ENCODE measurements around the gene ELFN2.

DNA sequence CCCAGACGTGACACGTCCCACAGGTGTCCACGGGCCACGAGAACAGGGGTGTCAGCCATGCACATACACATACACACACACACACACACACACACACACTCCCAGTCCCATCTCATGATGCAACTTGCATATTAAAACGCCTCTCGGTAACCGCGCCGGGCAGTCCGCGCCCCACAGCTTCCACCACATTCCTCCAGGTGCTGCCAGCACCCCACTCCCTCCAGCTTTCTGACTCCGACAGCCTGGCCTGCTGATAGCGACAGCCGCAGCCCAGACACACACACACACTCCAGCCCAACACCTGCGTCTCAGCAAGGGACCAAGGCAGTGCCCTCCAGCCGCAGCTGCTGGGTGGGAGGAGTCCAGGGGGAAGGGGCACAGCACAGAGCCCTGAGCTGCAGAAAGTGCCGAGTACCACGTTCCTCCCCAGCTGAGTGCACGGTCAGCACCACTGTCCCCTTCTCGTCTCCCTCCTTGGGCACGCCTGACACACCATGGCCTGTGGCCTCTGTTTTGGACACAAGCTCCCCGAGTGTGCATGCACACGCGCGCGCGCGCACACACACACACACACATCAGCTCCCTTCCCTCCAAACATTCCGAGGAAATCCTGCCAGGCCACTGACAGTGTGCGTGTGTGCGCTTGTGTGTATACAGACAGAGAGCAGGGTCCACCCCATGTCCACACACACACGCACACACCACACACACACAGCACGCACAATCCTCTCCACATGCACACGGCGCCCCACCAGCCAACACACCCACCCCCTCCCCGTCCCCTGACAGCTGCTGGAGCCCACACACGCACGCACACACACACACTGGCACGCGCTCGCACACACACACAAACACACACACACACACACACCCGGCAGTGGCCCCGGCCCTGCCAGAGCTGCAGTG lies 1.2 kb downstream of the ELFN2 start:
- TF ChIP-seq, protein P1, sequence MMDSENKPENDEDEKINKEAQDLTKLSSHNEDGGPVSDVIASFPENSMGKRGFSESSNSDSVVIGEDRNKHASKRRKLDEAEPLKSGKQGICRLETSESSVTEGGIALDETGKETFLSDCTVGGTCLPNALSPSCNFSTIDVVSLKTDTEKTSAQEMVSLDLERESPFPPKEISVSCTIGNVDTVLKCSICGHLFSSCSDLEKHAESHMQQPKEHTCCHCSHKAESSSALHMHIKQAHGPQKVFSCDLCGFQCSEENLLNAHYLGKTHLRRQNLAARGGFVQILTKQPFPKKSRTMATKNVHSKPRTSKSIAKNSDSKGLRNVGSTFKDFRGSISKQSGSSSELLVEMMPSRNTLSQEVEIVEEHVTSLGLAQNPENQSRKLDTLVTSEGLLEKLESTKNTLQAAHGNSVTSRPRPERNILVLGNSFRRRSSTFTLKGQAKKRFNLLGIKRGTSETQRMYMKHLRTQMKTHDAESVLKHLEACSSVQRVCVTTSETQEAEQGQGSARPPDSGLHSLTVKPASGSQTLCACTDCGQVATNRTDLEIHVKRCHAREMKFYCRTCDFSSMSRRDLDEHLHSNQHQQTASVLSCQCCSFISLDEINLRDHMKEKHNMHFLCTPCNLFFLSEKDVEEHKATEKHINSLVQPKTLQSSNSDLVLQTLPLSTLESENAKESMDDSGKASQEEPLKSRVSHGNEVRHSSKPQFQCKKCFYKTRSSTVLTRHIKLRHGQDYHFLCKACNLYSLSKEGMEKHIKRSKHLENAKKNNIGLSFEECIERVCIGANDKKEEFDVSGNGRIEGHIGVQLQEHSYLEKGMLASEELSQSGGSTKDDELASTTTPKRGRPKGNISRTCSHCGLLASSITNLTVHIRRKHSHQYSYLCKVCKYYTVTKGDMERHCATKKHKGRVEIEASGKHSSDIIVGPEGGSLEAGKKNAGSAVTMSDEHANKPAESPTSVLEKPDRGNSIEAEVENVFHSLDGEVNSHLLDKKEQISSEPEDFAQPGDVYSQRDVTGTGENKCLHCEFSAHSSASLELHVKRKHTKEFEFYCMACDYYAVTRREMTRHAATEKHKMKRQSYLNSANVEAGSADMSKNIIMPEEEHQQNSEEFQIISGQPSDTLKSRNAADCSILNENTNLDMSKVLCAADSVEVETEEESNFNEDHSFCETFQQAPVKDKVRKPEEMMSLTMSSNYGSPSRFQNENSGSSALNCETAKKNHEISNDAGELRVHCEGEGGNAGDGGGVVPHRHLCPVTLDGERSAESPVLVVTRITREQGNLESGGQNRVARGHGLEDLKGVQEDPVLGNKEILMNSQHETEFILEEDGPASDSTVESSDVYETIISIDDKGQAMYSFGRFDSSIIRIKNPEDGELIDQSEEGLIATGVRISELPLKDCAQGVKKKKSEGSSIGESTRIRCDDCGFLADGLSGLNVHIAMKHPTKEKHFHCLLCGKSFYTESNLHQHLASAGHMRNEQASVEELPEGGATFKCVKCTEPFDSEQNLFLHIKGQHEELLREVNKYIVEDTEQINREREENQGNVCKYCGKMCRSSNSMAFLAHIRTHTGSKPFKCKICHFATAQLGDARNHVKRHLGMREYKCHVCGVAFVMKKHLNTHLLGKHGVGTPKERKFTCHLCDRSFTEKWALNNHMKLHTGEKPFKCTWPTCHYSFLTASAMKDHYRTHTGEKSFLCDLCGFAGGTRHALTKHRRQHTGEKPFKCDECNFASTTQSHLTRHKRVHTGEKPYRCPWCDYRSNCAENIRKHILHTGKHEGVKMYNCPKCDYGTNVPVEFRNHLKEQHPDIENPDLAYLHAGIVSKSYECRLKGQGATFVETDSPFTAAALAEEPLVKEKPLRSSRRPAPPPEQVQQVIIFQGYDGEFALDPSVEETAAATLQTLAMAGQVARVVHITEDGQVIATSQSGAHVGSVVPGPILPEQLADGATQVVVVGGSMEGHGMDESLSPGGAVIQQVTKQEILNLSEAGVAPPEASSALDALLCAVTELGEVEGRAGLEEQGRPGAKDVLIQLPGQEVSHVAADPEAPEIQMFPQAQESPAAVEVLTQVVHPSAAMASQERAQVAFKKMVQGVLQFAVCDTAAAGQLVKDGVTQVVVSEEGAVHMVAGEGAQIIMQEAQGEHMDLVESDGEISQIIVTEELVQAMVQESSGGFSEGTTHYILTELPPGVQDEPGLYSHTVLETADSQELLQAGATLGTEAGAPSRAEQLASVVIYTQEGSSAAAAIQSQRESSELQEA (CRISPR knock-in tag; IDR thresholded peaks at IDR 0.05; ENCODE audit: not compliant biosample characterization): no peak
- TF ChIP-seq, protein P2, sequence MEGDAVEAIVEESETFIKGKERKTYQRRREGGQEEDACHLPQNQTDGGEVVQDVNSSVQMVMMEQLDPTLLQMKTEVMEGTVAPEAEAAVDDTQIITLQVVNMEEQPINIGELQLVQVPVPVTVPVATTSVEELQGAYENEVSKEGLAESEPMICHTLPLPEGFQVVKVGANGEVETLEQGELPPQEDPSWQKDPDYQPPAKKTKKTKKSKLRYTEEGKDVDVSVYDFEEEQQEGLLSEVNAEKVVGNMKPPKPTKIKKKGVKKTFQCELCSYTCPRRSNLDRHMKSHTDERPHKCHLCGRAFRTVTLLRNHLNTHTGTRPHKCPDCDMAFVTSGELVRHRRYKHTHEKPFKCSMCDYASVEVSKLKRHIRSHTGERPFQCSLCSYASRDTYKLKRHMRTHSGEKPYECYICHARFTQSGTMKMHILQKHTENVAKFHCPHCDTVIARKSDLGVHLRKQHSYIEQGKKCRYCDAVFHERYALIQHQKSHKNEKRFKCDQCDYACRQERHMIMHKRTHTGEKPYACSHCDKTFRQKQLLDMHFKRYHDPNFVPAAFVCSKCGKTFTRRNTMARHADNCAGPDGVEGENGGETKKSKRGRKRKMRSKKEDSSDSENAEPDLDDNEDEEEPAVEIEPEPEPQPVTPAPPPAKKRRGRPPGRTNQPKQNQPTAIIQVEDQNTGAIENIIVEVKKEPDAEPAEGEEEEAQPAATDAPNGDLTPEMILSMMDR (CRISPR knock-in tag; IDR thresholded peaks at IDR 0.05): no peak

Data from HepG2 (cell line).